H1 (cell line): ENCODE data around the gene DDB1. TPM values are rescaled to one million over a fixed set of nuclear protein-coding genes. Genes with fewer than 3 reads are reported as not detected.

Source experiments
- CTCF ChIA-PET: fragments of 300-600 bp; sonication (Branson Sonifier 250); formaldehyde crosslinking; loops from one replicate; lab custom pipeline; 2021; ENCODE audit not compliant: partially characterized antibody; lab: Charles Lee
- POLR2A ChIA-PET: fragments of 300-600 bp; sonication (Branson Sonifier 250); formaldehyde crosslinking; loops from one replicate; lab custom pipeline; 2021; ENCODE audit warnings: inconsistent platforms; ENCODE audit not compliant: partially characterized antibody; lab: Charles Lee
- DNase-seq, 2 experiments: peaks; one replicate each; pipeline versions ENCODE4 v3.0.0 to v3.0.0-alpha.2; 2010 to 2022; ENCODE audit warnings: low spot score in 2 of 2, low read depth in 1 of 2, mixed read lengths in 1 of 2
- FAIRE-seq: peaks from 2 replicates; lab custom pipeline; 2011; peaks lifted over from hg19 to GRCh38; lab: Jason Lieb, UNC
- H2AFZ ChIP-seq: 2 replicates; pipeline ENCODE4 v1.8.1; 2012; ENCODE audit warnings: low read length, inconsistent platforms
- H2AK5ac ChIP-seq: 2 replicates; pipeline ENCODE4 v1.6.1; 2013; ENCODE audit warnings: low read depth, low read length
- H2BK120ac ChIP-seq: replicated peaks from 2 replicates; pipeline ENCODE3; 2013; ENCODE audit warnings: low read depth, low read length, inconsistent platforms
- H2BK12ac ChIP-seq: 2 replicates; pipeline ENCODE4 v1.6.1; 2013; ENCODE audit warnings: low read depth, low read length
- H2BK15ac ChIP-seq: 2 replicates; pipeline ENCODE4 v1.6.1; 2013; ENCODE audit warnings: low read length
- H2BK20ac ChIP-seq: 2 replicates; pipeline ENCODE4 v1.6.1; 2013; ENCODE audit warnings: low read length
- H2BK5ac ChIP-seq: 2 replicates; pipeline ENCODE4 v1.6.1; 2013; ENCODE audit warnings: low read depth, low read length
- H3K14ac ChIP-seq: 2 replicates; pipeline ENCODE4 v1.6.1; 2013; ENCODE audit warnings: inconsistent platforms; ENCODE audit not compliant: insufficient read length
- H3K18ac ChIP-seq: 2 replicates; pipeline ENCODE4 v1.6.1; 2013; ENCODE audit warnings: low read length; ENCODE audit errors: extremely low read depth
- H3K23ac ChIP-seq: 2 replicates; pipeline ENCODE4 v1.6.1; 2013; ENCODE audit warnings: inconsistent platforms; ENCODE audit not compliant: insufficient read length
- H3K23me2 ChIP-seq: 2 replicates; pipeline ENCODE4 v1.6.1; 2013; ENCODE audit warnings: low read depth, low read length
- H3K27ac ChIP-seq: 2 replicates; pipeline ENCODE4 v1.6.1; 2011; ENCODE audit warnings: low read depth, low read length, inconsistent platforms
- H3K27me3 ChIP-seq, 4 experiments: replicated peaks in 1 of 4; 1 replicate in 1 of 4; 2 replicates in 3 of 4; pipeline versions ENCODE4 v1.6.1 to v1.8.1; 2011 to 2013; ENCODE audit warnings: low read length in 3 of 4, mild to moderate bottlenecking in 3 of 4, inconsistent platforms in 2 of 4, mixed read lengths in 2 of 4, moderate library complexity in 1 of 4; ENCODE audit not compliant: control insufficient read depth in 3 of 4, insufficient read depth in 3 of 4; ENCODE audit errors: extremely low read depth in 1 of 4
- H3K36me3 ChIP-seq, 4 experiments: 2 replicates each; pipeline versions ENCODE4 v1.6.1 to v1.8.1; 2011 to 2013; ENCODE audit warnings: mild to moderate bottlenecking in 4 of 4, low read length in 3 of 4, moderate library complexity in 2 of 4, control low read depth in 1 of 4, inconsistent platforms in 1 of 4; ENCODE audit not compliant: insufficient read depth in 4 of 4, control insufficient read depth in 2 of 4
- H3K4ac ChIP-seq: replicated peaks from 2 replicates; pipeline ENCODE3; 2013; ENCODE audit warnings: low read length, low read depth, mixed read lengths, inconsistent platforms; ENCODE audit not compliant: insufficient read length
- H3K4me1 ChIP-seq, 4 experiments: replicated peaks in 1 of 4; 1 replicate in 1 of 4; 2 replicates in 3 of 4; pipeline versions ENCODE4 v1.6.1 to v1.8.1; 2011 to 2013; ENCODE audit warnings: low read length in 3 of 4, inconsistent platforms in 2 of 4, mixed read lengths in 1 of 4; ENCODE audit not compliant: insufficient read depth in 4 of 4, control insufficient read depth in 3 of 4
- H3K4me2 ChIP-seq, 2 experiments: 2 replicates each; pipeline versions ENCODE4 v1.6.1 to v1.8.1; 2011 to 2013; ENCODE audit warnings: low read depth in 2 of 2, low read length in 2 of 2, control low read depth in 1 of 2, inconsistent platforms in 1 of 2, mild to moderate bottlenecking in 1 of 2; ENCODE audit not compliant: insufficient read depth in 1 of 2
- H3K4me3 ChIP-seq, 4 experiments: fragments of 200-600, 300-600 bp in 1 of 4; sonication (generic), shearing (Covaris generic), sonication (Bioruptor Twin) in 1 of 4; 2 replicates each; pipeline versions ENCODE4 v1.5.1 to v1.8.1; 2011 to 2016; ENCODE audit warnings: low read length in 4 of 4, low read depth in 3 of 4, control low read depth in 2 of 4, inconsistent platforms in 2 of 4, mild to moderate bottlenecking in 2 of 4, mixed read lengths in 1 of 4, moderate library complexity in 1 of 4; ENCODE audit not compliant: insufficient read depth in 2 of 4; ENCODE audit errors: extremely low read depth in 1 of 4
- H3K56ac ChIP-seq: replicated peaks from 2 replicates; pipeline ENCODE3; 2013; ENCODE audit warnings: low read depth, mild to moderate bottlenecking, mixed read lengths, low read length, inconsistent platforms; ENCODE audit not compliant: insufficient read length
- H3K79me1 ChIP-seq: 2 replicates; pipeline ENCODE4 v1.6.1; 2013; ENCODE audit warnings: low read depth, low read length, control low read depth
- H3K79me2 ChIP-seq, 2 experiments: 2 replicates each; pipeline versions ENCODE4 v1.6.1 to v1.8.1; 2012 to 2013; ENCODE audit warnings: low read length in 2 of 2, mild to moderate bottlenecking in 2 of 2, inconsistent platforms in 1 of 2; ENCODE audit not compliant: insufficient read depth in 2 of 2, control insufficient read depth in 1 of 2
- H3K9ac ChIP-seq, 4 experiments: replicated peaks in 1 of 4; 1 replicate in 1 of 4; 2 replicates in 3 of 4; pipeline versions ENCODE4 v1.6.1 to v1.8.1; 2011 to 2013; ENCODE audit warnings: low read depth in 3 of 4, low read length in 3 of 4, control low read depth in 2 of 4, mild to moderate bottlenecking in 2 of 4, moderate library complexity in 2 of 4, inconsistent platforms in 1 of 4; ENCODE audit errors: extremely low read depth in 1 of 4
- H3K9me3 ChIP-seq, 2 experiments: 2 replicates each; pipeline versions ENCODE4 v1.6.1 to v1.8.1; 2012 to 2013; ENCODE audit warnings: mild to moderate bottlenecking in 2 of 2, moderate library complexity in 2 of 2, control low read depth in 1 of 2, inconsistent platforms in 1 of 2, low read depth in 1 of 2, low read length in 1 of 2, mixed read lengths in 1 of 2; ENCODE audit not compliant: insufficient read depth in 2 of 2
- H4K20me1 ChIP-seq, 2 experiments: replicated peaks in 1 of 2; 2 replicates each; pipeline versions ENCODE3 to v1.8.1; 2011 to 2013; ENCODE audit warnings: inconsistent platforms in 2 of 2, low read length in 2 of 2, mild to moderate bottlenecking in 1 of 2; ENCODE audit not compliant: insufficient read depth in 2 of 2, control insufficient read depth in 1 of 2
- H4K5ac ChIP-seq: 2 replicates; pipeline ENCODE4 v1.6.1; 2013; ENCODE audit warnings: low read length, low read depth, mixed read lengths, inconsistent platforms; ENCODE audit not compliant: insufficient read length
- H4K8ac ChIP-seq: 2 replicates; pipeline ENCODE4 v1.8.0; 2013; ENCODE audit warnings: mild to moderate bottlenecking, moderate library complexity, low read length, inconsistent platforms; ENCODE audit not compliant: insufficient read depth; ENCODE audit errors: extremely low read depth
- H4K91ac ChIP-seq: replicated peaks from 2 replicates; pipeline ENCODE3; 2013; ENCODE audit warnings: low read length, mixed read lengths, inconsistent platforms; ENCODE audit not compliant: insufficient read length
- ASH2L ChIP-seq: fragments of 200-600, 300-600 bp; sonication (generic); IDR thresholded peaks from one replicate; pipeline ENCODE4 v1.7.1; 2017; ENCODE audit warnings: low read length
- EGR1 ChIP-seq: IDR thresholded peaks from 2 replicates; pipeline ENCODE4 v1.6.1; 2011; ENCODE audit warnings: low read depth, low read length, borderline replicate concordance
- GABPA ChIP-seq: IDR thresholded peaks from 2 replicates; pipeline ENCODE4 v1.6.1; 2011; ENCODE audit warnings: mild to moderate bottlenecking, low read length, moderate library complexity, borderline replicate concordance; ENCODE audit not compliant: insufficient read depth
- JUND ChIP-seq: IDR thresholded peaks from 2 replicates; pipeline ENCODE4 v1.6.1; 2011; ENCODE audit warnings: mild to moderate bottlenecking, improper control_type of control experiment, low read length
- NANOG ChIP-seq: IDR thresholded peaks from 2 replicates; pipeline ENCODE4 v1.6.1; 2011; ENCODE audit warnings: low read length, low read depth, mild to moderate bottlenecking, inconsistent platforms; ENCODE audit not compliant: insufficient read depth, poor library complexity, severe bottlenecking
- TBP ChIP-seq: IDR thresholded peaks from 2 replicates; pipeline ENCODE4 v1.6.1; 2011; ENCODE audit warnings: low read depth, low read length, improper control_type of control experiment
- WGBS, 2 experiments: shearing (Covaris generic) in 1 of 2; methylation state at CpG; one replicate each; pipeline versions ENCODE4 v1.1.6 to v1.1.7; 2013 to 2015; ENCODE audit warnings: low lambda C conversion rate in 2 of 2, mixed read lengths in 2 of 2, inconsistent platforms in 1 of 2, low coverage in 1 of 2, missing lambda C conversion rate in 1 of 2; ENCODE audit not compliant: insufficient replicate concordance in 2 of 2, insufficient coverage in 1 of 2, insufficient read length in 1 of 2; ENCODE audit errors: extremely low coverage in 1 of 2, missing lambda C conversion rate in 1 of 2; 5-methylcytosine and 5-hydroxymethylcytosine counted together
- polyA plus RNA-seq, 7 experiments: library from polyadenylated mRNA; depleted of rRNA in 3 of 7; stranded (reverse) in 5 of 7; unstranded in 2 of 7; fragments of >200 nt in 5 of 7; fragments of 200-250 nt in 2 of 7; gene quantifications; 1 replicate in 5 of 7; 2 replicates in 1 of 7; 4 replicates in 1 of 7; pipeline versions ENCODE4 v1.2.1 to v1.2.3, GENCODE V29; 2011 to 2013; ENCODE audit warnings: missing spikeins in 2 of 7, mixed read lengths in 2 of 7
- total RNA-seq: library from RNA; stranded (reverse); fragmentation: NEBNext Ultra II Directional; extraction: Animal tissue kit (Norgen Biotek cat#: 25700); gene quantifications from 2 replicates; pipeline ENCODE4 v1.2.1, GENCODE V29; 2021
- TF ChIP-seq, protein P1 (sequence below): IDR thresholded peaks from 2 replicates; pipeline ENCODE4 v1.6.1; 2012; ENCODE audit warnings: inconsistent platforms

DDB1 gene
- total and polyA plus RNA-seq, 2 of the 8 experiments (the other 6 are each of a cell fraction or from before 2014, with no cell fraction given): 275 to 306 TPM

DNA sequence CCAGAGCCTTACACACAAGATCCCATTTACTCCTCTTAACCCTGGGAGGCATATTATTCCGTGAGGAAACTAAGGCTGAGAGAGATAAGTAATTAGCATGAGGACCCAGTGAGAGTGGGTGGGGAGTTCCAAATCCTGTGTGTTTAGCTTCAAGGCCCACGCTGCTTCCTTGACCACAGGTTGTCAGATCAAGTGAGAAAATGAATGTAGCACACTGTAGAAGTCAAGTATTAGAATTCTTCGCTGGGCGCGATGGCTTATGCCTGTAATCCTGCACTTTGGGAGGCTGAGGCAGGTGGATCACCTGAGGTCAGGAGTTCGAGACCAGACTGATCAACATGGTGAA lies 25.0 kb upstream of the DDB1 start:
- no peak overlapping the region for H3K23ac ChIP-seq
- H4K91ac ChIP-seq: no peak overlapping the region
- WGBS, 2 experiments: 97% methylated on average over 6 of the region's 6 CpGs; no CpG with 5 or more reads in 1 of the 2 experiments
- no peaks in the 10 kb centered on the region for H3K27me3 ChIP-seq
- no peak overlapping the region for H2AFZ ChIP-seq
- peaks cover 2% of the 10 kb centered on the region for H3K79me1 ChIP-seq
- no peak overlapping the region for H3K14ac ChIP-seq
- H3K4me2 ChIP-seq: no peak overlapping the region
- H3K9ac ChIP-seq: no peak overlapping the region
- H3K4ac ChIP-seq: no peak overlapping the region
- H3K23me2 ChIP-seq: peaks cover 14% of the 10 kb centered on the region
- H2BK120ac ChIP-seq: no peak overlapping the region
- H2BK5ac ChIP-seq: no peak overlapping the region
- no peak overlapping the region for H3K18ac ChIP-seq
- no peak for DNase-seq
- no peak overlapping the region for H2BK20ac ChIP-seq
- TF ChIP-seq TBP (no peak), JUND (no peak), GABPA (no peak), NANOG (no peak), EGR1 (no peak), ASH2L (no peak)
- TF ChIP-seq, protein P1, sequence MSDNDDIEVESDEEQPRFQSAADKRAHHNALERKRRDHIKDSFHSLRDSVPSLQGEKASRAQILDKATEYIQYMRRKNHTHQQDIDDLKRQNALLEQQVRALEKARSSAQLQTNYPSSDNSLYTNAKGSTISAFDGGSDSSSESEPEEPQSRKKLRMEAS: no peak
- CTCF ChIA-PET: interaction anchor here (1.8 to 22.8 kb wide), 3 partner anchors 9 to 25 kb away, joined by 6 to 255 read pairs (median 199); partner anchors contain the start of genes DDB1 and TKFC
- H4K20me1 ChIP-seq: no peaks in the 10 kb centered on the region
- no peak overlapping the region for H2BK15ac ChIP-seq
- no peak for FAIRE-seq
- no peak overlapping the region for H4K5ac ChIP-seq
- no peak overlapping the region for H4K8ac ChIP-seq
- H3K4me1 ChIP-seq: no peaks in the 10 kb centered on the region
- no peak overlapping the region for H3K56ac ChIP-seq
- H3K27ac ChIP-seq: no peak overlapping the region
- H2AK5ac ChIP-seq: no peak overlapping the region
- H3K36me3 ChIP-seq: no peaks in the 10 kb centered on the region; a peak in 3 of 8 replicates
- no peak overlapping the region for H2BK12ac ChIP-seq
- H3K4me3 ChIP-seq: no peak overlapping the region
- no peaks in the 10 kb centered on the region for H3K9me3 ChIP-seq
- POLR2A ChIA-PET: interaction anchor here (1.3 to 39.7 kb wide), 5 partner anchors 5 to 72 kb away, joined by 3 to 1106 read pairs (median 108); partner anchors contain the start of genes CPSF7, CYB561A3, DDB1 and SDHAF2
- peaks cover 3 to 13% of the 10 kb centered on the region in 2 experiments; a peak in 3 of 4 replicates for H3K79me2 ChIP-seq
